CD4-positive, alpha-beta T cell (primary cell): ENCODE results near the gene NPVF. TPM values are rescaled to one million over a fixed set of nuclear protein-coding genes. Genes with fewer than 3 reads are reported as not detected.

Experiments
- ATAC-seq: fragments of 200-7000 bp; cut with Tn5 transposase; one replicate; pipeline ENCODE4 v1.10.0; 2022; ENCODE audit warnings: mild to moderate bottlenecking; ENCODE audit not compliant: poor library complexity
- CTCF ChIA-PET: fragments of 350-600 bp; sonication (Branson Sonifier 250); formaldehyde crosslinking; loops from one replicate; lab custom pipeline; 2021; ENCODE audit warnings: antibody characterized with exemption, inconsistent platforms; lab: Charles Lee
- POLR2A ChIA-PET: fragments of 350-600 bp; sonication (Branson Sonifier 250); formaldehyde crosslinking; loops from one replicate; lab custom pipeline; 2021; ENCODE audit warnings: antibody characterized with exemption, inconsistent platforms; lab: Charles Lee
- DNase-seq, 14 experiments: peaks; one replicate each; pipeline ENCODE4 v3.0.0-alpha.2; 2013 to 2020; ENCODE audit warnings: mixed read lengths in 2 of 14
- H3K27ac ChIP-seq, 2 donors: one replicate each; pipeline versions ENCODE4 v1.5.1 to v1.7.0; 2013; ENCODE audit warnings: low read length in 2 of 2, low read depth in 1 of 2, mild to moderate bottlenecking in 1 of 2
- H3K27me3 ChIP-seq, 2 experiments: 1 replicate in 1 of 2; 2 replicates in 1 of 2; pipeline versions ENCODE4 v1.6.1 to v1.7.0; 2013; ENCODE audit warnings: low read length in 2 of 2, control low read depth in 1 of 2, mild to moderate bottlenecking in 1 of 2, moderate library complexity in 1 of 2; ENCODE audit not compliant: insufficient read depth in 2 of 2, control insufficient read depth in 1 of 2
- H3K36me3 ChIP-seq: one replicate; pipeline ENCODE4 v1.6.1; 2013; ENCODE audit warnings: low read length, control low read depth; ENCODE audit not compliant: insufficient read depth
- H3K4me1 ChIP-seq: one replicate; pipeline ENCODE4 v1.6.1; 2013; ENCODE audit warnings: low read length, control low read depth; ENCODE audit not compliant: insufficient read depth
- H3K4me3 ChIP-seq: one replicate; pipeline ENCODE4 v1.5.1; 2013; ENCODE audit warnings: mild to moderate bottlenecking, low read length, moderate library complexity
- H3K9me3 ChIP-seq, 2 experiments: 1 replicate in 1 of 2; 2 replicates in 1 of 2; pipeline versions ENCODE4 v1.6.1 to v1.7.0; 2013; ENCODE audit warnings: low read length in 2 of 2, mild to moderate bottlenecking in 2 of 2, control low read depth in 1 of 2, moderate library complexity in 1 of 2; ENCODE audit not compliant: control insufficient read depth in 1 of 2, insufficient read depth in 1 of 2
- H3K27ac Mint-ChIP-seq: one replicate; pipeline ENCODE4 v1.8.0; 2020; ENCODE audit warnings: mixed read lengths
- H3K27me3 Mint-ChIP-seq: one replicate; pipeline ENCODE4 v1.8.0; 2021; ENCODE audit warnings: mixed read lengths
- H3K36me3 Mint-ChIP-seq: one replicate; pipeline ENCODE4 v1.8.0; 2021; ENCODE audit warnings: low read depth, mixed read lengths
- H3K4me1 Mint-ChIP-seq: one replicate; pipeline ENCODE4 v1.8.0; 2021; ENCODE audit warnings: low read depth, mixed read lengths
- H3K4me3 Mint-ChIP-seq: one replicate; pipeline ENCODE4 v1.8.0; 2020; ENCODE audit warnings: mild to moderate bottlenecking, mixed read lengths
- H3K9me3 Mint-ChIP-seq: one replicate; pipeline ENCODE4 v1.8.0; 2020; ENCODE audit warnings: mixed read lengths
- CTCF ChIP-seq: fragments of 200-600 bp; IDR thresholded peaks from one replicate; pipeline ENCODE4 v1.8.0; 2022; ENCODE audit warnings: antibody characterized with exemption, mild to moderate bottlenecking
- intact Hi-C, 2 experiments: fragments of 100-400 bp; cut with DNase I in 1 of 2; cut with micrococcal nuclease in 1 of 2; formaldehyde crosslinking; loops; one replicate each; pipeline versions ENCODE4 v1.15.1 to v1.9.0; 2023 to 2025; cut with DNase I, micrococcal nuclease
- total RNA-seq, 174 experiments: library from RNA in 2 of 174; stranded (reverse) in 2 of 174; gene quantifications; one replicate each; pipeline ENCODE4 v1.2.3 and lab custom pipeline; 2021 to 2026

Gene NPVF
- total RNA-seq, 2 experiments from 2014 or later = not detected

- intact Hi-C loops = no loop called here
- no peak overlapping the region for H3K4me3 ChIP-seq
- no peak for DNase-seq
- no peak for ATAC-seq
- H3K9me3 Mint-ChIP-seq = no peaks in the 10 kb centered on the region
- POLR2A ChIA-PET = no interaction called here
- H3K27ac Mint-ChIP-seq = no peak overlapping the region
- H3K4me3 Mint-ChIP-seq = no peak overlapping the region
- no peak for TF ChIP-seq CTCF
- CTCF ChIA-PET = interaction anchor here (1.4 kb wide), 1 partner anchor 310 kb away, joined by 5 read pairs; no protein-coding TSS in a partner anchor
- H3K36me3 ChIP-seq = no peaks in the 10 kb centered on the region
- no peak overlapping the region for H3K27ac ChIP-seq
- no peaks in the 10 kb centered on the region for H3K27me3 Mint-ChIP-seq
- H3K27me3 ChIP-seq = no peaks in the 10 kb centered on the region
- H3K4me1 ChIP-seq = peaks cover 6% of the 10 kb centered on the region
- H3K9me3 ChIP-seq = no peaks in the 10 kb centered on the region
- H3K36me3 Mint-ChIP-seq = no peaks in the 10 kb centered on the region
- peaks cover 15% of the 10 kb centered on the region for H3K4me1 Mint-ChIP-seq
Observed at GRCh38 chr7:25255611-25256332, 27.5 kb upstream of the NPVF start.

GRCh38 chr7:25254604-25255003, 26.3 kb upstream of the NPVF start:
- H3K27ac ChIP-seq = no peak overlapping the region
- intact Hi-C loops = no loop called here
- peaks cover 2% of the 10 kb centered on the region for H3K4me1 ChIP-seq
- no peaks in the 10 kb centered on the region for H3K36me3 ChIP-seq
- TF ChIP-seq CTCF = no peak
- no peak overlapping the region for H3K4me3 ChIP-seq
- no peaks in the 10 kb centered on the region for H3K9me3 Mint-ChIP-seq
- H3K27me3 ChIP-seq = no peaks in the 10 kb centered on the region
- H3K36me3 Mint-ChIP-seq = no peaks in the 10 kb centered on the region
- no peak overlapping the region for H3K4me3 Mint-ChIP-seq
- no peak for ATAC-seq
- POLR2A ChIA-PET = no interaction called here
- H3K4me1 Mint-ChIP-seq = peaks cover 3% of the 10 kb centered on the region
- no peaks in the 10 kb centered on the region for H3K9me3 ChIP-seq
- no peak overlapping the region for H3K27ac Mint-ChIP-seq
- H3K27me3 Mint-ChIP-seq = no peaks in the 10 kb centered on the region
- CTCF ChIA-PET = no interaction called here
- no peak for DNase-seq

- ATAC-seq (no peak), DNase-seq (no peak)
- POLR2A ChIA-PET = no interaction called here
- no peaks in the 10 kb centered on the region for H3K9me3 ChIP-seq
- Mint-ChIP-seq H3K27ac (no peak overlapping the region), H3K4me1 (no peaks in the 10 kb centered on the region), H3K27me3 (no peaks in the 10 kb centered on the region), H3K9me3 (no peaks in the 10 kb centered on the region), H3K36me3 (no peaks in the 10 kb centered on the region), H3K4me3 (no peak overlapping the region)
- no peaks in the 10 kb centered on the region for H3K36me3 ChIP-seq
- CTCF ChIA-PET = no interaction called here
- intact Hi-C loops = no loop called here
- no peaks in the 10 kb centered on the region for H3K4me1 ChIP-seq
- TF ChIP-seq CTCF = no peak
- H3K4me3 ChIP-seq = no peak overlapping the region
- H3K27me3 ChIP-seq = no peaks in the 10 kb centered on the region
- no peak overlapping the region for H3K27ac ChIP-seq
Observed at GRCh38 chr7:25253714-25254113, 25.4 kb upstream of the NPVF start.
